ENCODE measurements around the gene ARSB. TPM values are rescaled to one million over a fixed set of nuclear protein-coding genes. Genes with fewer than 3 reads are reported as not detected.
A peak's percentile ranks its signal among the peaks of the same experiment; 100 is the strongest.
"Not testable (repeated sequence)": the region's sequence is repeated elsewhere in the genome, so short reads cannot be mapped to it uniquely, and the experiment has no call there.

Gene ARSB
- total RNA-seq, 1 donor from 2014 or later: 11.0 TPM

GRCh38 chr5:78747705-78748359 is 237.3 kb downstream of the ARSB start:
- intact Hi-C loops (cut with micrococcal nuclease): no loop called here
- DNase-seq (no peak), ATAC-seq (peak; percentile 64)

GRCh38 chr5:78747055-78747454 is 238.1 kb downstream of the ARSB start:
- ATAC-seq (no peak), DNase-seq (no peak)
- intact Hi-C loops (cut with micrococcal nuclease): no loop called here

GRCh38 chr5:78746021-78746770 is 238.9 kb downstream of the ARSB start:
- intact Hi-C loops (cut with micrococcal nuclease): no loop called here
- DNase-seq (no peak), ATAC-seq (no peak)

- intact Hi-C loops (cut with micrococcal nuclease): no loop called here
- ATAC-seq (no peak), DNase-seq (no peak)
Observed at GRCh38 chr5:78744951-78745534, 240.1 kb downstream of the ARSB start.

GRCh38 chr5:78741019-78741418 is 244.1 kb downstream of the ARSB start:
- DNase-seq (no peak), ATAC-seq (no peak)
- intact Hi-C loops (cut with micrococcal nuclease): no loop called here

GRCh38 chr5:78738693-78739300 is 246.3 kb downstream of the ARSB start:
- no peak for ATAC-seq
- DNase-seq: no peak
- intact Hi-C loops (cut with micrococcal nuclease): no loop called here

GRCh38 chr5:78738104-78738503 is 247.0 kb downstream of the ARSB start:
- intact Hi-C loops (cut with micrococcal nuclease): no loop called here
- ATAC-seq: no peak

GRCh38 chr5:78735834-78736463 is 249.2 kb downstream of the ARSB start:
- intact Hi-C loops (cut with micrococcal nuclease): no loop called here
- ATAC-seq (no peak), DNase-seq (no peak)

More at GRCh38 chr5:78738104-78738503, 247.0 kb downstream of the ARSB start:
- no peak for DNase-seq

- intact Hi-C loops (cut with micrococcal nuclease): no loop called here
- ATAC-seq: no peak
- DNase-seq: no peak
Observed at GRCh38 chr5:78734950-78735349, 250.2 kb downstream of the ARSB start.

- no peak for DNase-seq
- no peak for ATAC-seq
- intact Hi-C loops (cut with micrococcal nuclease): no loop called here
Observed at GRCh38 chr5:78734094-78734845, 250.8 kb downstream of the ARSB start.

GRCh38 chr5:78732721-78733120 is 252.4 kb downstream of the ARSB start:
- DNase-seq; ATAC-seq; intact Hi-C loops (cut with micrococcal nuclease): not testable (repeated sequence)

GRCh38 chr5:78731884-78732283 is 253.2 kb downstream of the ARSB start:
- ATAC-seq (no peak), DNase-seq (no peak)
- intact Hi-C loops (cut with micrococcal nuclease): no loop called here

- DNase-seq: no peak
- intact Hi-C loops (cut with micrococcal nuclease): no loop called here
- no peak for ATAC-seq
Observed at GRCh38 chr5:78730300-78731094, 254.6 kb downstream of the ARSB start.

- DNase-seq: no peak
- intact Hi-C loops (cut with micrococcal nuclease): no loop called here
- no peak for ATAC-seq
Observed at GRCh38 chr5:78727786-78728761, 257.0 kb downstream of the ARSB start.
